Spleen (tissue), 7 donors: ENCODE results near the gene MISP.

Source experiments
- CTCF ChIP-seq, 11 experiments: fragments of 200-600 bp in 7 of 11; fragments of 450-650 bp in 4 of 11; sonication (generic) in 4 of 11; IDR thresholded peaks in 8 of 11; conservative IDR thresholded peaks in 3 of 11; 1 replicate in 7 of 11; 2 replicates in 4 of 11; pipeline versions ENCODE4 v1.4.0 to v1.8.0; 2016 to 2021; ENCODE audit warnings: antibody characterized with exemption in 11 of 11, inconsistent platforms in 4 of 11, mild to moderate bottlenecking in 1 of 11
- POLR2A ChIP-seq, 3 donors: fragments of 450-650 bp; IDR thresholded peaks; one replicate each; pipeline ENCODE4 v1.5.1; 2017; ENCODE audit warnings: antibody characterized with exemption in 3 of 3, mild to moderate bottlenecking in 1 of 3
- donor health status: DM: no; HTN: no; CAD: no; lungs with moderate emphysema.
- donor health status: DM: no; HTN: no; CAD: no.
- donor health status: DM: no; HTN: no; CAD: no.

- TF ChIP-seq CTCF (IDR thresholded peaks at IDR 0.05 in 8 of 11, conservative IDR thresholded peaks at IDR 0.05 in 3 of 11) (no peak), POLR2A (IDR thresholded peaks at IDR 0.05) (no peak)
Measured at GRCh38 chr19:782878-783668, 32.2 kb downstream of the MISP start.
